Testis (tissue), 2 donors: Measurements from ENCODE around the gene TSTD1.

ENCODE experiments used
- CTCF ChIP-seq, 3 experiments: fragments of 450-650 bp in 2 of 3; fragments of 200-600 bp in 1 of 3; sonication (generic) in 1 of 3; IDR thresholded peaks; one replicate each; pipeline ENCODE4 v1.5.1; 2016 to 2019; ENCODE audit warnings: antibody characterized with exemption in 3 of 3, mild to moderate bottlenecking in 2 of 3, moderate library complexity in 1 of 3
- POLR2A ChIP-seq: fragments of 450-650 bp; IDR thresholded peaks from one replicate; pipeline ENCODE4 v1.6.1; 2017; ENCODE audit warnings: antibody characterized with exemption, mild to moderate bottlenecking, moderate library complexity

GRCh38 chr1:161018631-161018930 is 20.2 kb downstream of the TSTD1 start:
- TF ChIP-seq CTCF (IDR thresholded peaks at IDR 0.05) (no peak), POLR2A (no peak)
